Activated CD4-positive, alpha-beta T cell treated with anti-CD3 and anti-CD28 coated beads for 24 hours (primary cell): ENCODE results near the gene DPP6.

Experiments
- DNase-seq, 2 donors: peaks; one replicate each; pipeline ENCODE4 v3.0.0-alpha.2; 2020; ENCODE audit warnings: low read depth in 2 of 2

DPP6 gene

GRCh38 chr7:154412105-154412504, 359.9 kb downstream of the DPP6 start:
- no peak for DNase-seq

- no peak for DNase-seq
Measured at GRCh38 chr7:154415709-154416399, 363.7 kb downstream of the DPP6 start.

- DNase-seq, result no peak
Measured at GRCh38 chr7:154416714-154417113, 364.5 kb downstream of the DPP6 start.

GRCh38 chr7:154419344-154419743, 367.1 kb downstream of the DPP6 start:
- DNase-seq, result no peak

GRCh38 chr7:154423231-154423630, 371.0 kb downstream of the DPP6 start:
- DNase-seq, result no peak

- no peak for DNase-seq
Measured at GRCh38 chr7:154424350-154424749, 372.2 kb downstream of the DPP6 start.

- no peak for DNase-seq
Measured at GRCh38 chr7:154425271-154425670, 373.1 kb downstream of the DPP6 start.

GRCh38 chr7:154426778-154427177, 374.6 kb downstream of the DPP6 start:
- DNase-seq, result no peak

- no peak for DNase-seq
Measured at GRCh38 chr7:154427533-154427932, 375.3 kb downstream of the DPP6 start.

- DNase-seq, result no peak
Measured at GRCh38 chr7:154429666-154430404, 377.6 kb downstream of the DPP6 start.

GRCh38 chr7:154430640-154431039, 378.4 kb downstream of the DPP6 start:
- no peak for DNase-seq

GRCh38 chr7:154431045-154431444, 378.8 kb downstream of the DPP6 start:
- no peak for DNase-seq

- no peak for DNase-seq
Measured at GRCh38 chr7:154433632-154434598, 381.7 kb downstream of the DPP6 start.

- DNase-seq, result no peak
Measured at GRCh38 chr7:154436560-154436959, 384.4 kb downstream of the DPP6 start.

- DNase-seq, result no peak
Measured at GRCh38 chr7:154437234-154437633, 385.0 kb downstream of the DPP6 start.

- DNase-seq, result no peak
Measured at GRCh38 chr7:154438571-154439367, 386.6 kb downstream of the DPP6 start.

GRCh38 chr7:154440058-154440457, 387.9 kb downstream of the DPP6 start:
- no peak for DNase-seq

- DNase-seq, result no peak
Measured at GRCh38 chr7:154440651-154441050, 388.5 kb downstream of the DPP6 start.

- no peak for DNase-seq
Measured at GRCh38 chr7:154441811-154442210, 389.6 kb downstream of the DPP6 start.

- DNase-seq, result no peak
Measured at GRCh38 chr7:154442939-154443338, 390.7 kb downstream of the DPP6 start.

- DNase-seq, result no peak
Measured at GRCh38 chr7:154450451-154450850, 398.3 kb downstream of the DPP6 start.
